Measurements from ENCODE around the gene PEX11G.

The PEX11G gene

DNA sequence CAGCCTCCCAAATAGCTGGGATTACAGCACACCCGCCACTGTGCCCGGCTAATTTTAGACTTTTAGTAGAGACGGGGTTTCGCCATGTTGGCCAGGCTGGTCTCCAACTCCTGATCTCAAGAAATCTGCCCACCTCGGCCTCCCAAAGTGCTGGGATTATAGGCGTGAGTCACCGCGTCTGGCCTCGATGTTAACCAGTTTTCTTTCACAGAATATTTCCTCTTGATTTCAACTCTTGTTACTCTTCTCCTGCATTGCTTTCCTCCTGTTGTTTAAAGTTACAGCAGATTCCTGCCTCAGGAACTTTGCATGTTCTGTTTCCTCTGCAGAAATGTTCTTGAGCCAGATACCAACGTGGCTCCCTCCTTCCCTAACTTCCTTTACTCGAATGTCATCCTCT lies 3.7 kb upstream of the PEX11G start:
- DNase-seq = no peak

GRCh38 chr19:7492142-7492541 lies 3.3 kb upstream of the PEX11G start:
- no peak for DNase-seq

GRCh38 chr19:7489609-7490044 lies 792 bp upstream of the PEX11G start:
- DNase-seq = no peak

DNA sequence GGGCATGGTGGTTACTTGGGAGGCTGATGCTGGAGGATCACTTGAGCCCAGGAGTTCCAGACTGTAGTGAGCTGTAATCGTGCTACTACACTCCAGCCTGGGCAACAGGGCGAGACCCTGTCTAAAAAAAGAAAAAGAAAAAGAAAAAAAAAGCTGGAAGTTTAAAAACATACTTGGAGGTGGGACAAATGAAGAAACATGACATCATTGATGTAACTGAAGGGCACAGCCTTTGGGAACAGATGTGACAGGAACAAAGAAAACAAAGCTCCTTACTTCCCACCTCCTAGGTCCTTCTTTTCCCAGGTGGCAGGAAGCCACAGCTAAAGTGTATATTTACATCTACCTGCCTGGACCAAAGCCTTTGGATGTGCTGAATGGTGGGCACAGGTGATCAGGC lies 1.9 kb downstream of the PEX11G start:
- no peak for DNase-seq

GRCh38 chr19:7483720-7484201 lies 5.1 kb downstream of the PEX11G start:
- no peak for DNase-seq

DNA sequence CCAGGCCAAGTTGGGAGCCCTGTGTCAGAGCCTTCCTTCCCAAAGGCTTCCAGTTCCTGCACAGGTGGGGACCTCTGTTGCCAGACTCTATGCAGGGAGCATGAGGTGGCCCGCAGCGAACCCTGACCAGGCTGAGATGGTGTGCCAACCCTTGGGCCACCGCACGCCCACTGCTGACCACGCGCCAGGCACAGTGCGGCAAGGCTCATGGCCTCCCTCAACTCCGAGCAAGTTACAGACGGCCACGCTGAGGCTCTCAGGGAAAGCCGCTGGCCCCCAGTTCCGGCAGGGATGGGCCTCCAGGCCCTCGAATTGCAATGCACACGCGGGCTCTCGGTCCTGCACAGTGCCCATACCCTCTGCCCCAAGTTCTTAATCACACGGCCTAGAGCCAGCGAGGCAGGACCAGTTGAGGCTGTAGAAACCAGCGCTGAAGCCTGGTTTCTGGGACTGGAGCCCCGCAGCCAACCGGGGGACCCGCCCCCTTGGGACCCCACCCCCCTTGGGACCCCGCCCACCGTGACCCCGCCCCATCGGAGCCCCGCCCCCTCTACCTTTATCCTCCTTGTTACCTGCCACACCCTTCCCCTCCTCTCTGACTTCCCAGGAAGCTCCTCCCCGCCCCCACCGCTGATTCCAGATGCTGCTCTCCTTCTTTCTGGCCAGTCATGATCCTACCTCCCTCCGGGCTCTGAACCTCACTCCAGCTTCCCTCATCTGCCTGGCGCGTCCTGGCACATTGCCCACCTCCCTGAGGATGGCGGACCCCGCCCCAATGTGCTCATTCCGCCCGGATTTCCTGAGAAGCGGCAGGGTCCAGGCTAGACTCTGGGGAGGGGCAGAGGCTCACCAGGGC lies 6.0 kb downstream of the PEX11G start:
- no peak for DNase-seq

DNA sequence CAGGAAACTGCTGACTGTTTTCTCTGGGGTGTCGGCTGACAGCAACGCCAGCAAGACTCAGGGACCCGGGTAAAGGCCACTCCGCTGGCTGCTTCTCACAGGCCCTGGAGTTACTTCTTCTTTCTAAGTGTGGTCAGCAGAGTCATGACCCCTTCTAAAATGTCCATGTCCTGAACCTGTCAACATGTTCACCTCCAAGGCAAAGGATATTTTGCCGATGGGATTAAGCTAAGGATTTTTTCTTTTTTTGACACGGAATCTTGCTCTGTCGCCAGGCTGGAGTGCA lies 7.9 kb downstream of the PEX11G start:
- DNase-seq = no peak

- DNase-seq = no peak
These were observed 8.4 kb downstream of the PEX11G start for GRCh38 chr19:7480222-7480969.

DNA sequence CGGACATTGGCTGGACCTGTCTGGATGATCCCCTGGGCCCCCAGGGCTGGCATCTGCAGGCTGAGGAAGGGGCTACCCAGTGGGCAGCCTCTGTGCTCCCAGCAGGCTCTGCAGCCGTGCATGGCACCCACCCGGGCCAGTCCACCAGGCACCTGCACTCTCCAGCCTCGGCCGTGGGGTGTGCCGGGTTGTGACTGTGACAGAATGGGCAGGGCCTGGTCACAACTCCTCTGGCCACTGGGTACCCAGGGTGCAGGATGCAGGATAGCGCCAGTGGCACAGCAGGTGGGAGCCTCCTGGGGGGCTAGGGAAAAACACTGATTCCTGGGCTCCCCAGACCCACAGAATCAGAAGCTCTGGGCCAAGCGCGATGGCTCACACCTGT lies 10.0 kb downstream of the PEX11G start:
- no peak for DNase-seq

- DNase-seq = no peak
These were observed 10.5 kb downstream of the PEX11G start for GRCh38 chr19:7478173-7478842.

- DNase-seq = no peak
These were observed 11.1 kb downstream of the PEX11G start for GRCh38 chr19:7477758-7478157.

DNA sequence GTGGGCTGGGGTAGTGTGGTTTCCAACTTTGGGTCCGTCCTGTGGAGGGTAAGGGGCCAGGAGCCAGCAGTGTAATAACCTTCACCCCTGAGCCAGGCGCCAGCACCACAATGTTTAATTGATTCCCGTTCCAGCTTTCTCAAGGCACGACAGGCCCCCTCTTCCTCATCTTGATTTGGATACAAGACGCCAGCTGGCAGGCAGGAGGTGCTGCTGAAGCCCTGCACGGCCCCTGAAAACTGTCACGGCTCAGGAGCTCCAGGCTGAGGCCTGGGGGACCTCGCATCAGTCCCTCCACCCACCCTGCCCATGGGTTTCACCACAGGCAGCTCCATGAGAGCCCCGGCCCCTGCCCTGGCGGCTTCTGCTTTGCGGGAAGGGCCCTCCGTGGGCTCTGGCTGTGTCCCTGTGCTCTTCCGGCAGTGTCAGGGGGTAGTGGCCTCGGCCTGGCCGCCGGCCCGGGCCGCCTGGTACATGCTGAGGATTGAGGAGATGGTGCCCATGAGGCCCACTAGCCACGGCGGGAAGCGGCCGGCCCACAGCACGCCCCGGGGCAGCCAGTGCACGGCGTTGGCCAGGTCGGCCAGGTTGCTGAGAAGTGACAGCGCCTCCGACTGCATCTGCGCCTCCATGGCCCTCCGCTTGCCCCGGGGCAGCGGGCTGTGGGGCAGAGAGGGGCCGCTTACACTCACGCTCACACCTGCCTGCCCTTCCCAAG lies 11.9 kb downstream of the PEX11G start:
- no peak for DNase-seq

DNA sequence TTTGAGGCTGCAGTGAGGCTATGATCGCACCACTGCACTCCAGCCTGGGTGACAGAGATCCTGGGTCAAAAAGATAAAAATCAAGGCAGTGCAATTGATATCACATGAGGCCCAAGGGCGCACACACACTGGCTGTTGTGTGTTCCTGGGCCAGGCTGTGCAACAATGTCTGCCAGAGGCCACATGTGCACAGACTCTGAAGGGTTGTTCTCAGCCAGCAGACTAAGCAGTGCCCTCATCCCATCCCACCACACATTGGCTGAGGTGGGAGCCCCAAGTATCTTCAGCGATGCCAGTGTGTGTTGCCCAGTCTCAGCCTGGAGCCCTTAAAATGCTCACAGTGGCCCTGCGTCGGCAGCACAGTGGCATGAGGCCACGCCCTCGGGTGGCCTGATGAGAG lies 12.6 kb downstream of the PEX11G start:
- DNase-seq = no peak

DNA sequence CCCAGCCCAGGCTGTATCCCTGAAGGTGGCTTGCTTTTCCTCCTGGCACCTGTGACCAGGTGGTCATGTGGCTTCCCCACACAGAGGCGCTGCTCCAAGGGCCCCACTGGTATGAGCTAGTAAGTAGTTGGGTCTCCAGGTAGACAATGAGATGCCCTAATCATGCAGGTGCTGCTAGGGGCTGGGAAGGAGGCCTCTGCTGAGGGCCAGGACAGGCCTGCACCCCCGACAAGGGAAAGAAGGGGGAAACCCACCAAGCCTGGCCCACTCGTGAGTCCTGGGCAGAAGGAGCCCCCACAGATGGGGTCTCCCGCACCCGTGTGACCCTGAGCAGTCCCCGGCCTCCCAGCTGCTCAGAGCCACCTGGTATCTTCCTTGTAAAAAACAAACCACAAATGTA lies 13.2 kb downstream of the PEX11G start:
- DNase-seq = no peak

DNA sequence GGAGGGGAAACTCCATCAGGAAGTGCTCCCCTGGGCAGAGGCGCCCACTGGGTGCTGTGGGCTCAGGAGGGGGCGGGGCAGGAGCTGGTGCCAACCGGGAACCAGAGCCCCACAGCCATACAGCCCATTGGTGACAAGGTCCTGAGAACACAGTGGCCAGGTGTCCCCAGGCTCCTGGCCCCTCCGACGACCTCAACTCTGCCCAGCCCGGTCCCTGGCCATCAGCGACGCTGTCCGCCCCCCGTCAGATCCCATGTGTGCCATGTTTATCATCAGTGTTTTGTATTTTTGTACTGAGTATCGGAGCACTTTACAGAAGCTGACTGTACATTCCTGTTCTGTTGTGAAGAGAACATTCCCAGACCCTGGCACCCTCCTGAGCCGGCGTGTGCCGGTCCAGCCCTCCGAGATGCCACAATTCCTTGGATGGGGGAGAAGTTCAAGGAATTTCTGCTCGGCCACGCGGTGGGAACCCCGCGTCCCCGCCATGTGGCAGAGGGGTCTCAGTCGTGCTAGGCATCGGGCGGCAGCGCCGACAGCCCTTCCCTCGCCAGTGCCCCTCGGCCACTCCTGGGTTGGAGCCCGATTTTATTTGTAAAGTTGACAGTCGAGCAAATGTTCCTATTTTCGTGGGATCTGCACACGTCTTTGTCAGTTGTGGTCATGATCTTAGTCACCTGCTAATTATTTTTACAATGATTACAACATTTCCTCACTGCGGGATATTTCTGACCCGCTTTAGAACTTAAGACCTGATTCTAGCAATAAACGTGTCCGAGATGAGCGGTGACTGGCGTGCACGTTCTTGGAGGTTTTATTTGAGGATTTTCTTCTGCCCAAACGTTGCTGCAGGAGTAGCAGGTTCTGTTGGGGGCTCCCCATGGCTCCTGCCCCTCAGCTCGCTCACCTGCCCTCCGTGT lies 16.9 kb downstream of the PEX11G start:
- no peak for DNase-seq

DNA sequence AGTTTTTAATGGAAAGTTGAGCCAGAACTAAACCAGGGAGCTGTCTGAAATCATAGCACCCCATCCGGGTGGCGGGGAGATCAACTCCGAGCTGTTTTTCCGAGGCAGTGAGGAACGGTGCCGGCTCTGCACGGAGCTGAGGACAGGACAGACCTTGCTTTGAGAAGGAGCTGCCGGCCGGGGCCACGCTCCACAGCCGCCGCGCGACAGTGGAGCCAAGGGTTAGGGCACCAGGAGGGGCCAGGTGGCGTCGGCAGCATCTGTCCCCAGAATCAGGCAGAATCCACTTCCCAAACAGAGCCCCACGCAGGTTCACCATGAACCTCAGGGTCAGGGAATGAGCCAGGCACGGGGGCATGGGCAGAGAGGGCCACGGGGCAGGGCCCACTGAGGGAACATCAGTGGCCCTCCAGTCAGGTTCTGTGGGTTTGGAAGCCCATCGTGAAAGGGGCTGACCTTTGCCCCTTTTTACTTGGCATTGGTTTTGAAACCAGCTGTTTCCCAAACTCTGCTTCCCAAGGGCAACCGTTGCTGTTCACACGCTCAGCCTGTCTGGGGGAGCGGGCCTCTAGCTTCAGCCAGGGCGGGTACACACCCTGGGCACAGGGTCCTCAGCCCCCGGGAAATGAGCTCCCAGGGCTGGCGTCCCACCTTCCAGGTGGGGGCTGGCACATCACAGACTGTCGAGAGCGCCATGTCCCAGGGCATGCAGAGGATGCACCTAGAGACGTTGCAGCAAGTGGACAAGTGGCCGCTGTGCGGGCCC lies 18.1 kb downstream of the PEX11G start:
- DNase-seq = no peak

DNA sequence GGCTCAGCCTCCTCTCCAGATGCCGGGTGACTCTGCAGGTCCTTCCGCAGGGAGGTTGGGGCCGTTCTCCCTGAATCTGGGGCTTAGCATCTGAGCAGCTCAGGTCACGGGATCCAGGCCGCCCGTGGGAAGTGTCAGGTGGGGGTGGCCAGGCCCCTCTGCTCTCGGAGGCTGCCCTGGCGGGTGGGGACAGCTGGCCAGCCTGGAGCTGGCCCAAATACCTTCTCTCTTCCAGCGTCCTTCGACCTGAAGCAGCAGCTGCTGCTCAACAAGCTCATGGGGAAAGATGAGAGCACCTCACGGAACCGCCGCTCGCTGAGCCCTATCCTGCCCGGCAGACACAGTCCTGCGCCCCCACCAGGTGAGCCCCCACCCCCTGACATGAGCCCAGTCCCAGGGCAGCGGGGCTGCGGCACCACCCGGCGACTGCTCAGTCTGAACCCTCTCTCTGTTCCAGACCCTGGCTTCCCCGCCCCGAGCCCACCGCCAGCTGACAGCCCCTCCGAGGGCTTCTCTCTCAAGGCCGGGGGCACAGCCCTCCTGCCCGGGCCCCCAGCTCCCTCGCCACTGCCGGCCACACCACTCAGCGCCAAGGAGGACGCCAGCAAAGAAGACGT lies 19.1 kb downstream of the PEX11G start:
- no peak for DNase-seq

DNA sequence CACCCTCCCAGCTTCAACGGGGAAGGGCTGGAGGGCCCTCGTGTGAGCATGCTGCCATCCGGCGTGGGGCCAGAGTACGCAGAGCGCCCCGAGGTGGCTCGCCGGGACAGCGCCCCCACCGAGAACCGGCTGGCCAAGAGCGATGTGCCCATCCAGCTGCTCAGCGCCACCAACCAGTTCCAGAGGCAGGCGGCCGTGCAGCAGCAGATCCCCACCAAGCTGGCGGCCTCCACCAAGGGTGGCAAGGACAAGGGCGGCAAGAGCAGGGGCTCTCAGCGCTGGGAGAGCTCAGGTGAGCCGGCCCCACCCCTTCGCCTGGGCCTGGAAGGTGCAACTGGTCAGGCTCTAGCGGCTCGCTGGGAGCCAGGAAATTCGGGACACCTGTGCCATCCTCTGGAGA lies 20.0 kb downstream of the PEX11G start:
- no peak for DNase-seq

GRCh38 chr19:7467009-7467989 lies 21.5 kb downstream of the PEX11G start:
- DNase-seq = no peak

DNA sequence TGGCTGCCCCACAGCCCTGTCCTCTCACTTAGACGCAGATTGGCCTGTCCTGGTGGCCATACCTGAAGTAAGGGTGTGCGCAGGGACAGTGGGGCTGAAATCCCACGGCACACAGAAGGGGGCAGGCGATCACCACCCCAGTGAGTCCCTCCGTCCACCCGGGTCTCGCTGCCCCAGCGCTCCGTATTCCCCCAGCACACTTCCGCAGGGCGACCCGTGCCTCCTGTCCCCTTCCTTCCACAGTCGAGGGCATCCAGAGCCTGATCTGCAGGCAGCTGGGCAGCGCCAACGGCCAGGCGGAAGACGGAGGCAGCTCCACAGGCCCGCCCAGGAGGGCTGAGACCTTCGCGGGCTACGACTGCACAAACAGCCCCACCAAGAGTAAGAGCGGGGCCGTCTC lies 25.3 kb downstream of the PEX11G start:
- no peak for DNase-seq

Data from activated naive CD4-positive, alpha-beta T cell treated with anti-CD3 and anti-CD28 coated beads, Interleukin-2, amount 50 U/mL, for 16 hours (primary cell).